Activated T-cell treated with anti-CD3 and anti-CD28 coated beads for 1 hour (primary cell): Measurements from ENCODE around the gene RUFY4.

ENCODE experiments used
- DNase-seq: peaks from one replicate; pipeline ENCODE4 v3.0.0-alpha.2; 2020; ENCODE audit warnings: low read depth

Gene RUFY4

DNA sequence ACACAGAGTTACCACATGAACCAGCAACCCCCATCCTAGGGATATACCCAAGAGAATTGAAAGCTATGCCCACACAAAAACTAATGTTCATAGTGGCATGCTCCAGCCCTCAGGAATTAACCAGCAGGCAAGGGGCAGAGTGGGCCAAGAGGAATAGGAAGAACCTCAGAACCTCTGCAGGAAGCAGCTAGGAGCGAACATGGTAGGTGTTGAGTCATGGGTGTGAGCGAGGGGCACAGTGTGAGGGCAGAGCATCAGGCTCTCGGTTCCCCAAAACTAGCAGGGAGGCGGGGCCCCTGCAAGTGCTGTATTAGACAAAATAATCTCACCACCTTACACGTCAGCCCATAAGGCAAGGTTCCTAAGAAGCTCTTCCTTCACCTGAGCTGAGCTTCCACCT lies 5.6 kb upstream of the RUFY4 start:
- DNase-seq, result no peak

DNA sequence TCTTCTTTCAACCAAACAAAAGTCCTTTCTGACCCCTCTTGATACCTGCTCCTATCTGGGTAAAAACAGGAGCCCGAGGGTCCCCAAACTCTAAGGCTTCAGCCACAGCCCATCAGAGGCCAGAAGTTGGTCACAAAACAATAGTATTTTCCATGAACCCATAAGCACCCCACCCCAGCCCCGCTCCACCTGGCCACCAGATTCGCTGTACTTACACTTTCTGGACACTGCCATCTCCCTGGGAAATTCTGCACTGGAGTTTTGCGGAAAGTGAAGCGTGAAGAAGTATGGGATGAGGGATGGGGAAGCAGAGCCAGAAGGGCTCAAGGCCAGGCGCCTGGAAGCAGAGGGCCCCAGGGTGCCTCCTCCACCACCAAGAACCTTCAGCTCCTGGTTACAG lies 5.2 kb upstream of the RUFY4 start:
- no peak for DNase-seq

- no peak for DNase-seq
Measured at GRCh38 chr2:218065239-218066006, 3.6 kb upstream of the RUFY4 start.

DNA sequence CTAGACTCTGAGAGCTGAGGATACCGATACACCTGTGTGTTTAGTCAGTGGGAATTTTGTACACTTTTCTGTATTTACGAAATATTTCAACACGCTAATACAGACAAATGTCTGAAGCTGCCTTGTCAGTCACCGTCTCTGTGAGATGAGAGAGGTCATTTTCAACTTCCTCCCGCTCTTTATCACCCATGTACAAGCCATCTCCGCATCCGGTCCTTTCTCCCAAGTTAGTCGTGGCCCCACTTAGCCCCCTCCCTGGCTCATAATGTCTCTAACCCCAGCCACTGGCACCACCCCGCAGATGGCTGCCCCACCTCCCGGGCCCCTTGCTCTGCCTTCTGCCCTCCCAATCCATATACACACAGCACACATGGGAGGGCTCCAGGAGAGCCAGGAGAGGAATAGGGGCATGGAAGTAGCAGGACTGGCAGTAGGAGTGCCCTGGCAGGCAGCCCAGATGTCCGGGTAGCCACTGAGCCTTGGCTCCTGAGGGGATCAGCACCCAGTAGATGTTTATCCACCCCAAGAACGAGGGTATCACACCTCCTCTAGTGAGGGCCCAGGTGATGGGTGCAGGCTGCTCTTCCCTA lies 2.0 kb upstream of the RUFY4 start:
- DNase-seq, result no peak

DNA sequence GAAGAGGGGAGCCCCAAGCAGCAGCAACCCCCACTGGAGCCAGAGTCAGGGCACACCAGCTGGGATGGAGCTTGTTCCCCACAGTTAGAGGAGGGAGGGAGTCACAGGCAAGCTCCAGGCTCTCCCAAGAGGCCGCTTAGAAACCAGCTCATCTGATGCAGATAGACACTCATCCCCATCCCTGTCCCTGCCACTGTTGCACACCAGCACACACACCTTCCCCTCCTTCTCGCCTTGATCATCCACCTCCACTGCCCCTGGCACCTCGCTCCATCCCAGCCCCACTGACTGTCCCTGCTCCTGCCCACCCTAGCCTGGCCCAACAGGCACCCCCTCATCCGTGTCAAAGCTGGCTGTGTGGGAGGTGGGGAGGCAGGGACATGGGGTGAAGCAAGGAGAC lies 1.5 kb upstream of the RUFY4 start:
- DNase-seq, result no peak

DNA sequence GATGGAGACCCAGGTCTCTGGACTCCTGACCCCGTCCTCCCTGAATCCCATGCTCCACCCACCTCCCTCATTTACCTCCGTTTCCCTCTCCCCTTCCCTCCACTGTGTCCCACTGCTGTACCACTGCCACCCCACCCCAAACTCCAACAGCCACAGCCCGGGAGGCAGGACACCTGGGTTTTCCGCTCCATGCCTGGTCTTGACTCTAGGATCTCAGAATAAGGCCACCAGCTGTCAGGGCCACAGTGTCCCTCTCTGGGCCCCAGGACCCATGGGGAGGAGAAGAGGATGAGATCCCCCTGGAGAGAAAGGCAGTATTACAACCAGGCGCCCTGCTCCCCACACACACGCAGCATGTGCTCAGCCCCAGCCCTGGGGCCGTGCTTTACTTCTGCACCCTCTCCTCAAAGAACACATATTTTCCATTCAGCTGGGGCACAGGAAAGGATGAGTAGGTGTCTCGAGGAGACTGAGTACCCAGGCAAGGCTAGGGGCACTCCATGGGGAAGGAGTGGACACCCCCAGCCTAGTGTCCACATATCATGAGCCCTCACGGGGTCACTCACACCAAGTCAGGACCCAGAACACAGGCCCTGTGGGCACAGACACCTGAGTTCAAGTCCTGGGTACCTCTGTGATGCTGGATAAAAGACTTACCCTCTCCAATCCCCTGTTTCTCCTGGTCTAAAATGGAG lies 700 bp downstream of the RUFY4 start:
- DNase-seq, result no peak

GRCh38 chr2:218070587-218070986 lies 1.5 kb downstream of the RUFY4 start:
- DNase-seq, result no peak

GRCh38 chr2:218071218-218071937 lies 2.3 kb downstream of the RUFY4 start:
- no peak for DNase-seq

- no peak for DNase-seq
Measured at GRCh38 chr2:218072002-218072401, 2.9 kb downstream of the RUFY4 start.

- DNase-seq, result no peak
Measured at GRCh38 chr2:218072478-218073024, 3.5 kb downstream of the RUFY4 start.

DNA sequence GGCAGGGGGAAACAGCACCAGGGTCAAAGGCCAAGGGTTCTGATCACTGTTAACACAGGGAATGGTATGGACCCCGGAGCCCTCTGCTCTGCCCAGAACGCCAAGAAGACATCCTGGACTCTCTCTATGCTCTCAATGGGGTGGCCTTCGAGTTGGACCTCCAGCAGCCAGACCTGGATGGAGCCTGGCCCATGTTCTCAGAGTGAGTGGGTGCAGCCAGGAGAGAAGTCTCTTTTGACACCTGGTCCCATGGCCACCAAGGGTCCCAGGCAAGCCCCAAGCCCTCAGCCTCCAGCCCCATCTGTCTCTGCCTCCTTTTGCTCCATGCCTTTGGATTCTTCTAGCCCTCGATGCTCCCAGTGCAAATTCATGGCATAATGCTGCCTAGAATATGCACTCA lies 4.1 kb downstream of the RUFY4 start:
- DNase-seq, result no peak

GRCh38 chr2:218074031-218074430 lies 5.0 kb downstream of the RUFY4 start:
- DNase-seq, result no peak

DNA sequence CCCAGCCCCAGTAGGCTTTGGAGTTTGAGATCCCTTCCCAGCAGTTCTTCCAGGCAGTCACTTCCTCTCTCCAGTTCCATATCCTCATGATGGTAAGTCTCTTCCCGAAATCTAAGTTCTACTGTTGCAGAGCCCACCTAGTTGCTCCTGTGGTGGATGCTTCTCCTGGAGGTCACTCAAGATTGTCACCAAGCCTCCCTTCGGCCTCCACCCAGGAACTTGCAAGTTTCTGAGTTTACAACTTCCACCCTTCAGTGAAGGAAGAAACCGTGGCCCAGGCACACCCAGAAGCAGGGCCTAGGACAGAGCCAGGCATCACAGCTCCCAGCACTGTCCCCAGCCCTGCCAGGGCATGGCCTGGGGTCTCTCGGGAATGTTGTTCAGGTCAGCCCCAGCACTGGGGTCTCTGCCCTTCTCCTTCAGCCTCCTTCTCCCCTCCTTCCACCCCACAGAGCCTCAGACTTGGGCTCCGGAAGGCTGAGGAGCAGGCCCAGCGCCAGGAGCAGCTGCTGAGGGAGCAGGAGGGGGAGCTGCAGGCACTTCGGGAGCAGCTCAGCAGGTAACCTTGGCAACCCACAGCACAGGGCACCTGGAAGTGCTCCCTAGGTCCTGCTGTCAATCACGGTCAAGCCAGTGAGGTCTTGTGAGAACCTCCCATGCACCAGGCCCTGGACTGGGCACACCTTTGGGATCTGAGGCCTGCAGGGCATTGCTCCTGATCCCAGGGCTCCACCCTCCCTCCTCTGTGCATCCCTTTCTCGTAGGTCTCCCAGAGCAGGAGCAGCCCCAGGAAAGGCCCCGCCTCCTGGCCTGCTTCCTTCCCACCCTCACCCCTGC lies 7.1 kb downstream of the RUFY4 start:
- no peak for DNase-seq

DNA sequence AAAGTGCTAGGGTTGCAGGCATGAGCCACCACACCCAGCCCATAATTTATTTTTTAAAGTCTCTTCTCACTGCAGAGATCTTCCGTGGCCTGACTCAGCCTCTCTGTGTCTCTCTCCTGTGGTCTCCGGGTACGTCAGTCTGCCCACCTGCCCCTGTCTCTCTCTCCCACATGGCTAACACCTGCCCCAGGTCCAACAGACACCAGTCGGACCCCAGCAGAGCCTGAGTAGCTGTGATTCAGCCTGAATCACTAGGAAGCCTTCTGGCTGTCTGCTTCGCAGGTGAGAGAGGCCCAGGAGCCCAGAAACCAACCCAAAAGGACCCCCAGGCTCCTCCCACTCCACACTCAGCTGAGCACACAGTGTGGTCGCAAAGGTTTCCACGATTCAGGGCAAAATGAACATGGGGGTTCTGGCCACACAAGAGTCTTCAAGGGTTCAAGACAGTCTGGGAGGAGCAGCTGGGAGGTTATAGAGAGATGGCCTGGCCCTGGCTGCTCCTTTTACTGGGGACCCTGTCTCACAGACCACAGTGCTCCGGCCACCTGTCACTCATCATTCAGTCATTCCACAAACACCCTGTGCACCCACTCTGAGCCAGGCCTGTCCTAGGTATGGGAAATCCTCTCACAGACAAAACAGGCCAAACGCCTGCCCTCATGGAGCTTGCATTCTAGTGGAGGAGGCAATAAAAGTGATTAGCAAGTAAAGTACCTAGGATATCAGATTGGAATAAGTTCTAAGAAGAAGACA lies 8.6 kb downstream of the RUFY4 start:
- no peak for DNase-seq

DNA sequence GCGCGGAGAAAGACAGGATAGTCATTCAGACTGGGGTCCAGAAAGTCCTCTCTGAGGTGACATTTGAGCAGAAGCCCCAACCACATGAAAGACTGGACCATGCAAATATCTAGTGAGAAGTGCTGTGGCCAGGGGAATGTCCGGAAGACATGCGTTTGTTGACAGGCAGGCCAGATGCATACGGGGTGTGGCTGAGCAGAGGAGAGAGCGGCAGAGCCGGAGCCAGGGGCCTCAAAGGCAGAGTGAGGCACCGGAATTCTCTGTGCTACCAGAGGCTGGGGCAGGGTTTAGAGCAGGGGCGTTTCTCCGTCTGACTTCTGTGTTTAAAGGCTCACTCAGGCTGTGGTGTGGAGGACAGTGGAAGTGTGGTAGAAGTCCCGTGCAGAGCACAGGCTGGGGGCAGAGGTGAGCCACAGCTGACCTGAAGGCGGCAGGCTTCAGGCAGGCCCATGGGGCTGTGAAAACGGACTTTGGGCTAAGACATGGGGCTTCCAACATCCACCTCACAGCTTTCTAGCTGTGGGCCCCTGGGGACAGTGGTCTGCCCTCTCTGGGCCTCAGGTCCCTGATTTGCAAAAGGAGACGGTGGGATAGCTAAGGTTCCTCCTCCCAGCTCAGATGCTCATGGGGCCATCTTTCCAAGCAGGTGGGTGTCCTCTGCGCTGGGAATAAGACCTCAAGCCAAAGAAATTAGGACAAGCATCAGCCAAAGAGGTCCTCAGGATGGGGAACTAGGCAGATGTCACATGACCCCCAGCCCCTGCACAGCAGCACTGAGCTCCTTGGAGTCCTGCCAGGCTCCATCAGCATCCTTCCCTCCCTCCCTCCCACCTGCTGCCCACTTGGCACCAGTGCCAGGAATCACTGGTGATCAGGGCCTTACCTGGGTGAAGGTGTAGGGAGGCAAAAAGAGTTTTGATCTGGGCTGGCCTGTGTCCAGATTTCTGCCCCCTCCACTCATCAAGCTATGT lies 11.2 kb downstream of the RUFY4 start:
- DNase-seq, result no peak

GRCh38 chr2:218081063-218081462 lies 12.0 kb downstream of the RUFY4 start:
- DNase-seq, result no peak

DNA sequence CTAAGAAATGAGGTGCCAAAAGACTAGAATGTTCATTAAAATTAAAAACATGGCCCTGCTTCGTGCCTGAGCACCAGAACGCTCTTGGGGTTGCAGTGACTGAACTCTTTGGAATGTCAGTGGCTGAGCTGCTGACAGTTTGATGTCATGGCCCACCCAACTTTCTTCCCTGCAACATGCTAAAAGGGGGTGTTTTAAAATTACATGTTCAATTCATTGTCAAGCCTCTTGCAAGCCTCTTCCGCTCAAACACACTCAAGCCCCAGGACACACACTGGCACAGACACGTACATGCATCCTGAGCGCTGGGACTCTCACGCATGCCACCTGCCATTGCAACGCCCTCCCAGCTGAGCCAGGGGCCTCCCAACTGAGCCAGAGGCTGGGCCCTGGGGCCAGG lies 12.6 kb downstream of the RUFY4 start:
- no peak for DNase-seq

DNA sequence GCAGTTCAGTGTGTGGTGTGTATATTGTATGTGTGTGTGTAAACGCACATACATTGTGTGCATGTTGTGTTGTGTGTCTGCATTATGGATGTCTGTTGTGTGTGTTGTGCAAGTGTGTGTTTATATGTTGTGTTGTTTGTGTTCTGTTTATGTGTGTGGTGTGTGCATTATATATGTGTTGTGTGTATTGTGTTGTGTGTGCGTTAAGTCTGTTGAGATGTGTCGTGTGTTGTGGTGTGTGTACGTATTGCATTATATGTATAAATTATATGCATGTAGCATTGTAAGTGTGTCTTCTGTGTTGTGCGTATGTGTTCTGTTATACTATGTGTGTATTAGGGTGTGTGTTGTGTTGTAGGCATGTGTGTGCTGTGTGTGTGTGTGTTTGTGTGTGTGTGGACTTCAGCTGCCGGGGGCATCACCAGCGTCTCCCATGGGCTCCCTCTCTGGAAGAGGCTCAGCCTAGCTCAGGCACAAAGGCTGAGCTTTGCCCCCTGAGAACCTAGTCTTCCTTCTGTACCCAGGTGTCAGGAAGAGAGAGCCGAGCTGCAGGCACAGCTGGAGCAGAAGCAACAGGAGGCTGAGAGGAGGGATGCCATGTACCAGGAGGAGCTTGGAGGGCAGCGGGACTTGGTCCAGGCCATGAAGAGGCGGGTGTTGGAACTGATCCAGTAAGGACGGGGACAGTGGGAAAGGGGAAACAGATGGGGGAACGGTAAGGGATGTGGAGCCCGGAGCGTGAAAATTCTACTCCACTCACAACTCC lies 13.7 kb downstream of the RUFY4 start:
- DNase-seq, result no peak

- no peak for DNase-seq
Measured at GRCh38 chr2:218083352-218083676, 14.3 kb downstream of the RUFY4 start.
